Cardiac septum (tissue), 1 donor: Measurements from ENCODE around the gene IRF2BPL. TPM values are rescaled to one million over a fixed set of nuclear protein-coding genes. Genes with fewer than 3 reads are reported as not detected.

ENCODE experiments used
- DNase-seq: peaks from one replicate; pipeline ENCODE4 v3.0.0-alpha.2; 2020; ENCODE audit warnings: low spot score
- intact Hi-C: fragments of 100-400 bp; cut with DNase I; formaldehyde crosslinking; loops from one replicate; pipeline ENCODE4 v1.14.0; 2022
- total RNA-seq: library from RNA; stranded (reverse); fragmentation: NEBNext Ultra II Directional; extraction: Animal tissue kit (Norgen Biotek cat#: 25700); gene quantifications from one replicate; pipeline ENCODE4 v1.2.1, GENCODE V29; 2021
- donor health status: DM: no; HTN: no; CAD: no.

Gene IRF2BPL
- total RNA-seq, 1 donor from 2014 or later: 46.0 TPM

DNA sequence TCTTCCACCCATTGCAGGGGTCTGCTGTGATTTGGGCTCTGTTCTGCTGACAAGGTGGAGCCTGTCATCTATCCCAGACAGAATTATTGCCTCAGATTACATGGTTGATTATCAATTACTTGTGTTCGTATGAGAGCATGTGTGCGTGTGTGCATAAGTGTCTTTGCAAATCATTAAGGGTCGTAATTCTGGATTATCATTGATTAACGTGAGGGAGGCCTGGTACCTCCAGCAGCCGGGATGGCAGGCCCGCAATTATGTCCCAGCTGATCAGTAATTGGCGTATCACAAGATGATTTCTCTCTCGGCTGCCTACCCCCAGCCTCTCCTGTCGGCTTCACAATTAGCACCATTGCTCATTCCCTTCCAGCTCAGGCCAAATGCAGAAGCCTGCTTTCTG, 29.6 kb upstream of the IRF2BPL start:
- DNase-seq: no peak
- intact Hi-C loops: no loop called here

GRCh38 chr14:77055981-77056380, 27.5 kb upstream of the IRF2BPL start:
- DNase-seq: no peak
- intact Hi-C loops: no loop called here

GRCh38 chr14:77055306-77055705, 26.8 kb upstream of the IRF2BPL start:
- intact Hi-C loops: no loop called here

DNA sequence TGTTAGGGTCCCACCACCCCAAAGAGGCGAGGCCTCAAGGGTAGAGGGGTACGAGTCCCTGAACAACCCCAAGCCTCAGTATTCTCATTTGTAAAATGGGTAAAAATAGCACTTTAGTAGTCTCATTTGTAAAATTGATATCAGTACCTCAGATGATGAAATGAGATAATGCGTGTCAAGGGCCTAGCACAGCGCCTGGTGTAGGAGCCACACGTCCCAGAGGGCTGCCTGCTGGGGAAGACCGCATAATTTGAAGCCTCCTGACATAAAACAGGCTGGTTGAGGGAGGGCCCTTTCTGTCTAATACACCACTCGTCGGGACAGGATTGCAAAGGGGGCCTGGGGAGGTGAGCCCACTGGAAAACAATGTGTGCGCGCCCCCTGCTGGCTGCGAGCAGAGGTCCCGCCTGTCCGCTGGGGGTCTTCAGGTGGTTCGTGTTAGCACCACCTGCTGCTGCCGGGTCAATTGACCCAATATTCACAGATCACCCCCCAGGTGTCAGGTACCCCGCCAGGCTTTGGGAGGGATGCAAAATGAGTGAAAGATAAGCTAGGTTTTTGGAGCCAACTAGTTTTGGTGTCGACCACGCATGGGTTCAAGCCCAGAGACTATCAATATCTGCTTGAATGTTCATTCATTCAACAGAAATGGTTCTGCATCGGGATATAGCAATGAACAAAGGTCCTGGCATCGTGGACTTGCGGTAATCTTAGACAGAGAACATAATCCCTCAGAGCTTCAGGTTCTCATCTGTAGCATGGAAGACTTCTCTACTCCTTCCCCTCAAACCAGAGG, 24.7 kb upstream of the IRF2BPL start:
- intact Hi-C loops: loop anchor here (1.0 to 2.0 kb wide), 2 partner anchors 106 to 140 kb away; no protein-coding TSS in a partner anchor
- DNase-seq: peak; percentile 85

More at GRCh38 chr14:77055306-77055705, 26.8 kb upstream of the IRF2BPL start:
- DNase-seq: no peak

- DNase-seq: no peak
- intact Hi-C loops: loop anchor here (1.0 to 2.0 kb wide), 2 partner anchors 106 to 139 kb away; no protein-coding TSS in a partner anchor
Measured at GRCh38 chr14:77052281-77053044, 24.0 kb upstream of the IRF2BPL start.

DNA sequence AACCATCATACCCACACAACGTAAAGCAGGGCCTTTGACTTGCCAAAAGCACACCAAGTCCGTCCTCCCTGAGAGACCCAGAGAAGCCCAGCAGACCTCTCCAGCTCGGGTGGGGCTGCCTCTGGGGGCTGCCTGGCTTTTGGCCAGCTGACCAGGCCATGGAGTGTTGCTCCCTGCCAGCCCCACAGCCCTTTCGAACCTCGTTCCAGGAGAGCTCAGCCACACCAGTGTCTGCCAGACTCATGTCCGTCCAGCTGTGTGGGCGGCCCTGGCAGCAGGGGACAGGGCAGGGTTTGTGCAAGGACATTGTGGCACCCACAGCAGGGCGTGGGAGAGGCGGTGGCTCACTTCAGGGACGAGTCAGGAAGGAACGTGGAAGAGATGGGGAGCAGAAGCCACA, 22.6 kb upstream of the IRF2BPL start:
- peak; percentile 90 for DNase-seq
- intact Hi-C loops: no loop called here

DNA sequence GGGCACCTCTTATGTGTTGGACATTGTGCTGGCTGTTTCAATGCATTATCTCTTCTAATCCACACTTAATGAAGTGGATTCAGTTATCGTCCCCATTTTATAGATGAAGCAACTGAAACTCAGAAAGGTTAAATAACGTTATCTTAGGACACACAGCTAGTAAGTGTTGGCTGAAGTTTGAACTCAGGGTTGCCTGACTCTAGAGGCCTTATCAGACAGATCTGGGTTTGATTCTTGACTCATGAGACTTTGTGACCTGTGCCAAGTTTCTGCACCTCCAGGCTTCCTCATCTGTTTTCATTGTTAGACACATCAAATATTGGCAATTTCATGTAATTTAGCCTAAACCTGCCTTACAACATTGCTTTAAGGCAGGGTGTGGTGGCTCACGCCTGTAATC, 18.2 kb upstream of the IRF2BPL start:
- no peak for DNase-seq
- intact Hi-C loops: no loop called here

GRCh38 chr14:77045238-77046162, 17.0 kb upstream of the IRF2BPL start:
- no peak for DNase-seq
- intact Hi-C loops: no loop called here

GRCh38 chr14:77044783-77045237, 16.3 kb upstream of the IRF2BPL start:
- DNase-seq: no peak
- intact Hi-C loops: loop anchor here (5.0 kb wide), 1 partner anchor 88 kb away; no protein-coding TSS in a partner anchor

- DNase-seq: no peak
- intact Hi-C loops: loop anchor here (1.0 to 5.0 kb wide), 2 partner anchors 16 to 87 kb away; partner anchors contain the start of gene IRF2BPL
Measured at GRCh38 chr14:77043984-77044485, 15.5 kb upstream of the IRF2BPL start.

DNA sequence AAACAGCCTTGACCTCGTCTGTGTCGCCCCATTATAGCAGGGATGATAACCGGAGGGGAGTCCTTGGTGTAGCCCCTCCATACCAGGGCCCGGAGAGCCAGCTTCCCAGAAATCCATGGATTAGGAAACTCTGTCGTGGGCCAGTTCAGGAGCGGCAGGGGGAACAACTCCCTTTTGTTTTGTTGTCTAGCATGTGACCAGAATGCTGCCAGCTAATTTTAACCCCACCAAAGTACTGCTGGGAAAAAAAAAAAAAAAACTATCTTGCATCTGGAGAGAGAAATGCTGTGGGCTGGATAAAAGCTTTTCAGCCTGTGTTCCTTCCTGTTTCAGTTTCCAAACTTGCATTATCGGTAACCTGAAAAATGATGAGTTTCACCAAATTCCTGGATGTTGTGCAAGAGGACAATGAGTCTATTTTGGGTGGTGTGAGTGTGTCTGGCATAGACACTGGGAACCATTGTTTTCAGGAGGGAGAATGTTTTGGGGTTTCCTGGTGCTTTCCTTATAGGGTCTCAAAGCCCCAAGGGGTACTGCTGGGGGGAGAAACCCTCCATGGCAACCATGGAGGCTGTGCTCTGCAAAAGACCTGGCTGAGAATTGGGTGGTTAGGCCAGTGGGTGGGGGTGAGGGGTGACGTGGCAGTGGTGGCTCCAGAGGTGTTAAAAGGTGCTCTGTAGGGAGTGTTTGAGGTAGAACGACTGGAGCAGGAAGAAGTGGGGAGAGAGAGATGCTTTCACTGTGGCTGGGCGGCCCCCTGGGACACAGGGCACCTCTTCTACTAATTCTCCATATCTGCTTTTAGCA, 14.9 kb upstream of the IRF2BPL start:
- intact Hi-C loops: loop anchor here (1.0 to 5.0 kb wide), 2 partner anchors 15 to 86 kb away; partner anchors contain the start of gene IRF2BPL
- no peak for DNase-seq

DNA sequence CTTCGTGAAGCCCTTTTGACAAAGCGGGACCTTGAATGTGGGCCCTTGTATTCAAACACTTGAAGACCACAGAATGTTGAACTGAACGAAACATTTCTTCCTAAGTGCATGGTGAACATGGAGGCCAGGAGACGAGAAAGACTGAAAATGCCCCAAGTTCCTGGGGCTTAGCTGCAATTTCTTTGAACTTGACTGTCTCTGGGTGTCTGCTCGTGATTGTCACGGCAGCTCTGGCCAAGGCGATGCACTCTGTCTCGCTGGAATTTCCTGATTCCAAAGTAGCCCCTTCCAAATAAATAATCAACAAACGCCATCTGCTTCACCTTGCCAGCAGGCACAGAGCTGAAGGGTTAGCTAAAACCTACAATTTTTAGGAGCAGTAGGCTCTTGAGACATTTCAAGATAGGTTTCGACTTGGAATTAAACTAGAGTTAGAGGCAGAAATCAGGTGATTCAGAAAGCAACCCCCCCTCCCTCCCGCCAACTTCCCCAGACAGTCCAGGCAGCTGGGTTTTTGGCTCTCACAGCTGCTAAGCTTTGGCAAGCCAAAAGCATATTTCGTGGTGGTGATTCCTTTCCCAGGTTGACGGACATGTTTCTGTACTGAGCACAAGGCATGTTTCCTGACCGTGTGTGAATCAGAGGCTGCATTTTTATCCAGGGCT, 13.5 kb upstream of the IRF2BPL start:
- intact Hi-C loops: loop anchor here (5.0 kb wide), 1 partner anchor 85 kb away; no protein-coding TSS in a partner anchor
- no peak for DNase-seq

GRCh38 chr14:77040741-77041653, 12.5 kb upstream of the IRF2BPL start:
- intact Hi-C loops: loop anchor here (1.0 to 5.0 kb wide), 2 partner anchors 84 to 122 kb away; no protein-coding TSS in a partner anchor

DNA sequence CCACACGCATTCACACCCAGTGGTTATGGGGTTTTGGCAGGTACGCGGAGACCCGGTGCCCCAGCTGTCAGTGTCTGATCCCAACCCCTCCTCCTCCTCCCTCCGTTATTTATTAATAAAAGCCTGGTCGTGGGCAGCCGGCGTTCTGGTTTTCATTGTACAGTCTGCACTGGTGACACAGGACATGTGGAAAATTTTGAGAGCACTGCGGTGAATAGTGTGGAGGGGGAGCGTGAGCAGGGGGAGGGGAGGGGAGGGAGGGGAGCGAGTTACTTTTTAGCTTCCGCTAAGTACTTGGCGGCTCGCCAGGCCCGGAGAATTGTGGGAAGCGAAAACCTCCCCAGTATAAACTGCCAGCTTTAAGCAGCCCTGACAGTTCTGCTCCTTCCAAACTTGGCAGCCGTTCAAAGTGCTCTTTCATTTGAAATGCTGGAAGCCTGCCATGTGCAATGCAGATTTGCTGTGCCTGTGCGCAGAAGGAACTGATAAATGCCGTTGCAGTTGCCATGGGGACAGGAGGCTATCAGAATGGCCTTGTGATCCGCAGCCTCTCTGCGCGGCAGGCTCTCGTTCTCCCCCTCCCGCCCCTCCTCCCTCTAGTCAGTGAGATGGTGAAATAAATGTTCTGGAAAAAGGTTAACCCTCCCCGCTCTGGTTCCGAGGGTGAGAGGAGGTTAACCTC, 11.7 kb upstream of the IRF2BPL start:
- peak; percentile 99 for DNase-seq
- intact Hi-C loops: loop anchor here (1.0 to 5.0 kb wide), 2 partner anchors 83 to 121 kb away; no protein-coding TSS in a partner anchor

More at GRCh38 chr14:77040741-77041653, 12.5 kb upstream of the IRF2BPL start:
- no peak for DNase-seq

- DNase-seq: no peak
- intact Hi-C loops: loop anchor here (1.0 to 5.0 kb wide), 2 partner anchors 82 to 120 kb away; no protein-coding TSS in a partner anchor
Measured at GRCh38 chr14:77039285-77040058, 11.0 kb upstream of the IRF2BPL start.
